GM21381 (cell line): Measurements from ENCODE around the gene ATP10B.
A peak's percentile ranks its signal among the peaks of the same experiment; 100 is the strongest.
"Not testable (repeated sequence)": the region's sequence is repeated elsewhere in the genome, so short reads cannot be mapped to it uniquely, and the experiment has no call there.

Source experiments
- ATAC-seq: cut with Tn5 transposase; IDR thresholded peaks from one replicate; pipeline ENCODE4 v1.9.1; 2021; ENCODE audit warnings: mild to moderate bottlenecking, moderate library complexity; ENCODE audit not compliant: unreplicated experiment

ATP10B gene, protein sequence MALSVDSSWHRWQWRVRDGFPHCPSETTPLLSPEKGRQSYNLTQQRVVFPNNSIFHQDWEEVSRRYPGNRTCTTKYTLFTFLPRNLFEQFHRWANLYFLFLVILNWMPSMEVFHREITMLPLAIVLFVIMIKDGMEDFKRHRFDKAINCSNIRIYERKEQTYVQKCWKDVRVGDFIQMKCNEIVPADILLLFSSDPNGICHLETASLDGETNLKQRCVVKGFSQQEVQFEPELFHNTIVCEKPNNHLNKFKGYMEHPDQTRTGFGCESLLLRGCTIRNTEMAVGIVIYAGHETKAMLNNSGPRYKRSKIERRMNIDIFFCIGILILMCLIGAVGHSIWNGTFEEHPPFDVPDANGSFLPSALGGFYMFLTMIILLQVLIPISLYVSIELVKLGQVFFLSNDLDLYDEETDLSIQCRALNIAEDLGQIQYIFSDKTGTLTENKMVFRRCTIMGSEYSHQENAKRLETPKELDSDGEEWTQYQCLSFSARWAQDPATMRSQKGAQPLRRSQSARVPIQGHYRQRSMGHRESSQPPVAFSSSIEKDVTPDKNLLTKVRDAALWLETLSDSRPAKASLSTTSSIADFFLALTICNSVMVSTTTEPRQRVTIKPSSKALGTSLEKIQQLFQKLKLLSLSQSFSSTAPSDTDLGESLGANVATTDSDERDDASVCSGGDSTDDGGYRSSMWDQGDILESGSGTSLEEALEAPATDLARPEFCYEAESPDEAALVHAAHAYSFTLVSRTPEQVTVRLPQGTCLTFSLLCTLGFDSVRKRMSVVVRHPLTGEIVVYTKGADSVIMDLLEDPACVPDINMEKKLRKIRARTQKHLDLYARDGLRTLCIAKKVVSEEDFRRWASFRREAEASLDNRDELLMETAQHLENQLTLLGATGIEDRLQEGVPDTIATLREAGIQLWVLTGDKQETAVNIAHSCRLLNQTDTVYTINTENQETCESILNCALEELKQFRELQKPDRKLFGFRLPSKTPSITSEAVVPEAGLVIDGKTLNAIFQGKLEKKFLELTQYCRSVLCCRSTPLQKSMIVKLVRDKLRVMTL (N-terminal part only)

DNA sequence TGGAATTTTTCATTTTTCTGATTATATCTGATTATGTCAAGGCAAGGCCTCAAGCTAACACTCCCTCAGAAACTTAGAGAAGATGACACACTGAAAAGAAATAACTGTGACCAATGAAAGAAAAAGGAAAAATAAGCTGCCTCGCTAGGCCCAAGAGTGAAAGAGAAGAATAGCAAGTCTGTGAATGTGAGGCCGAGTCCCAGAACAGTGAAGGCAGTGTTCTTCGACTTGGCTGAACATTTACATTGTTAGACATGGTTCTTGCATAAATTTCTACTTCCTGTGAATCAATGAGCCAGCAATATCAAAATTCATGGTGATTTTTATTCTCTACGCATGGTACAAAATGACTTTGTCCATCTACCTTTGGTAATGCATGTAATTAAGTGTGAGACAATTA is at the start of gene ATP10B:
TSS of gene ATP10B (minus strand) at position 163 of the 400 bp plus-strand sequence. CDS start 164,137 bp downstream, outside the sequence.
- ATAC-seq = no peak

DNA sequence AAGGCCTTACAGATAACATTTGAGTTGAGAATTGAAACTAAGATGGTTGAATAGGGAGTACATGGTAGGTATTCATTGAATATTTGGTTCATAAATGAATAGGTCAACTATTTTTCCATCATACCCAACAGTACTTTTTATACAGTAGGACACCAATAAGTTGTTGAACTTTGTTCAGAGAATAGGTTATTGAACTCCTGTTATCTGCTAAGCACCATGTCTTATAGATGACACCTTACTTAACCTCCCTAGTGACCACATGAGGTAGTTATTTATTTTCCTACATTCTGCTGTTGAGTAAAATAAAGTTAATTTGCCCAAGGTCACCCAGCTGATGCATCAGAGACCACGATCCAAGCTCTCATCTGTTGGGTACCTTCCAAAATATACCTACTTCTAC is 49.6 kb upstream of the ATP10B start:
- ATAC-seq = no peak

DNA sequence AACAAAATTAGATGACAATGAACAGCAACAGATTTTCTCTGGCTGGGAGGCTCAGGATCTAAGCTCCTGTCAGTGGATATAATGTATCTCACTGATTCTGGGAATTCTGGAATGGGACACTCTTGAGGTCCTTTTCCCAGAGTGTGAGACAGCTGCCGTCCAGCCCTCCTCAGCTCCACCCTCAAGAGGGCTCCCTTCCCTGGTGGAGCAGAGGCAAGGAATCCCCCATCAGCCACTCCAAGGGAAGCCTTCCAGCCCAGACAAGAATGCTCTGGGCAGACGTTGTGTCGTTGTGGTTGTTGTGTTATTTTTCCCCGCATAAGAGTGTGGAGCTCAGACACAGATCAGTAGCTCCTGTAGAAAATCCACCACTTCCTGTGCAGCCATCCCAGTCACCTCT is 47.7 kb upstream of the ATP10B start:
- no peak for ATAC-seq

DNA sequence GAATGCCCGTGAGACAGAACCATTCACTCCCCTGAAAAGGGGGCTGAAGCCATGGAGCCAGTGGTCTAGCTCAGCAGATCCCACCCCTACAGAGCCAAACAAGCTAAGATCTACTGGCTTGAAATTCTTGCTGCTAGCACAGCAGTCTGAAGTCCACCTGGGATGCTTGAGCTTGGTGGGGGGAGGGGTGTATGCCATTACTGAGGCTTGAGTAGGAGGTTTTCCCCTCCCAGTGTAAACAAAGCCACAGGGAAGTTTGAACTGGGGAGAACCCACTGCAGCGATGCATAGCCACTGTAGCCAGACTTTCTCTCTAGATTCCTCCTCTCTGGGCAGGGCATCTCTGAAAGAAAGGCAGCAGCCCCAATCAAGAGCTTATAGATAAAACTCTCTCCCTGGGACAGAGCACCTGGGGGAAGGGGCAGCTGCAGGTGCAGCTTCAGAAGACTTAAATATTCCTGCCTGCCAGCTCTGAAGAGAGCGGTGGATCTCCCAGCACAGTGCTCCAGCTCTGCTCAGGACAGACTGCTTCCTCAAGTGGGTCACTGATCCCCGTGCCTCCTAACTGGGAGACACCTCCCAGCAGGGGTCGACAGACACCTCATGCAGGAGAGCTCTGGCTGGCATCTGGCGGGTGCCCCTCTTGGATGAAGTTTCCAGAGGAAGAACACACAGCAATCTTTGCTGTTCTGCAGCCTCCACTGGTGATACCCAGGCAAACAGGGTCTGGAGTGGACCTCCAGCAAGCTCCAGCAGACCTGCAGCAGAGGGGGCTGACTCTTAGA is 41.4 kb upstream of the ATP10B start:
- ATAC-seq = not testable (repeated sequence)

DNA sequence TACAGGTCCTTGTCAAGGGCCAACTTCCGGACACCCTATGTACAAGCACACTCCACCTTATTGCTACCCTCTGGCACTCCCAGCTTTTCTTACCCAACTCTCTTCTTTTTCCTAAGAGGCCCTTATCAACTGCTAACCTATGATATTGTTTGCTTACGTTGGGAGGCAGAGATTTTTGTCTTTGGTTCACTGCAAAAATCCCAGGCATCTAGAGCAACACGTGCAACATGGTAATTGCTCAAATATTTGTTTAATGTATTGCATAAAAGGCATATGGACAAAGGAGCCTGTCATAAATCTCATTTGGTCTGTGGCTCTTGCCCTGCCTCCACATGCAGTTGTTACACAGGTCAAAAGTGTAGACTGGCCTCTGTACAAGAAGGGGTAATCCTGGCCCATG is 35.8 kb upstream of the ATP10B start:
- no peak for ATAC-seq

DNA sequence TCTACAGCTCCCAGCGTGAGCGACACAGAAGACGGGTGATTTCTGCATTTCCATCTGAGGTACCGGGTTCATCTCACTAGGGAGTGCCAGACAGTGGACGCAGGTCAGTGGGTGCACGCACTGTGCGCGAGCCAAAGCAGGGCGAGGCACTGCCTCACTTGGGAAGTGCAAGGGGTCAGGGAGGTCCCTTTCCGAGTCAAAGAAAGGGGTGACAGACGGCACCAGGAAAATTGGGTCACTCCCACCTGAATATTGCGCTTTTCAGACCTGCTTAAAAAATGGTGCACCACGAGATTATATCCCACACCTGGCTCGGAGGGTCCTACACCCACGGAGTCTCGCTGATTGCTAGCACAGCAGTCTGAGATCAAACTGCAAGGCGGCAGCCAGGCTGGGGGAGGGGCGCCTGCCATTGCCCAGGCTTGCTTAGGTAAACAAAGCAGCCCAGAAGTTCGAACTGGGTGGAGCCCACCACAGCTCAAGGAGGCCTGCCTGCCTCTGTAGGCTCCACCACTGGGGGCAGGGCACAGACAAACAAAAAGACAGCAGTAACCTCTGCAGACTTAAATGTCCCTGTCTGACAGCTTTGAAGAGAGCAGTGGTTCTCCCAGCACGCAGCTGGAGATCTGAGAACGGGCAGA is 21.7 kb upstream of the ATP10B start:
- ATAC-seq = not testable (repeated sequence)

DNA sequence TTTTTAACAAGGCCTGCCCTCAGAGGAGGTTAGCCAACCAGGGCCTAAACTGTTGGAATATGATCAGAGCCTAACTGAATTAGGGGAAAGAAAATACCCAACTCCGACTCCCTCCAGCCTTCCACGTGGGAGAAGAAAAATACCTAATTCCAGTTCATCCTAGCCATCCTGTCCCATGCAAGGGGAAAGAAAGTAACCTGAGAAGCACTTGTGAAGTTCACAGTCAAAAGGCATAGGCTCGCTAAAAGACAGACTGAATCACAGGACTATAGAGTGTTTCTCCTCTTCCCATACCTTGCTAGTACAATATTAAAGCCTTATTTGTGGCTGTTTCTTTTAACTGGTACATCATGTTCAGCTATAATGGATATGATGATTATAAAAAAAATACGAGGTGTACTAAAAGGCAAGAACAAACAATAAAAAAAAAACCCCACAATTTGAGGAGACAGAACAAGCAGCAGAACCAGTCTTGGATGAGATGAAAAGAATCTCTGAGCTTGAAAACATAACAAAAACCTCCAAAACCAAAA is 18.0 kb upstream of the ATP10B start:
- ATAC-seq = no peak

DNA sequence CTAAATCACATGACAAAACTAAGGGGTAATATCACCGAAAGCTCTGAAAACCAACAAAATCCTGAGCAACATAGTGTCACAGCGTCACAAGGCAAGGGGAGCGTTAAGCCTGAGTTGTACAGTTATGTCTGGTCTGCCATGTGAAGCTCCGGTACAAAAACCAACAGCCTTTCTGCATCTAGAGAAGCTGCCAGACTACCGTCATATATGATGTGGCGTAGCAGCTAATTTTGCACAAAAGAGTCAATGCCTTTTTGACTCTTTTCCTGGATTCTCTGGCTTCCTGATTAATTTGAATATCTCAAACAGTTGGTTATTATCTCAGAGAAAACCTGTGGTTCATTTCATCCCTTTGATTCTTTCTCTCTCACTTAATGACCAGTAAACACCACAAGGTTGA is 16.0 kb upstream of the ATP10B start:
- no peak for ATAC-seq

DNA sequence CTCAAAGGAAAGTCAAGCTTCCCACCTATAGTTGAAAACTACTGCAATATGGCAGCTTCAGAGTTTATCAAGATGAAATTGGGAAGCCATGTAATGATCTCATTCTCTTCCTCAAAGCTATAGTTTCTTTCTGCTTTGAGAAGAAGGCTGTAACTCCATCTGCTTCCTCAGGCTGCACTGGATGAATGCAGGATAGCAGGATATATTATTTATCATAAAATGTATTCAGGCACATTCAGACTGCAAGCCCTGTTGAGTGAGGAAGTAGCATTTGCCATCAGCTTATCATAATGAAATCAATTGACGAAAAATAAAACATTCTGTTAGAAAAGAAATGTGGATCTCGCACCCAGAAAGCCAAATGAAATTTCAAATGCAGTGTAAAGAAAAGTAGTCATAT is 560 bp downstream of the ATP10B start:
- ATAC-seq = no peak

DNA sequence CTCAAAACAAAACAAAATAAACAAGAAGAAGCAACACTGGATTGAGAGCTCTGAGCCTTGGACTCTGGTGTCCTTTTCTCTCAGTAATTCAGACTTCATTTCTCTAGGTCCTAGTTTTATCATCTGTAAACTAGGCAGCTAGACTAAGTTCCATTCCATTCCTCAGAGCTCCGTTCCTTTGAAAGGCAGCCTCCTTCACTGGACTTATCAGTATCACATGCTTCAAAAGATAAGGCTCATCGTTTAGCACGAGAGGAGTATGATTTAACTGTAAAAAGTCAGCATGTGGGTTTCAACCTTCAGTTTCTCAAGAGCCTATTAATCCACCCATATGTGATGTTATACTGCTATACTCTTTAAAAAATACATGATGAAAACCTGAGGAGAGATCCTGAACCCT is 1.6 kb downstream of the ATP10B start:
- no peak for ATAC-seq

DNA sequence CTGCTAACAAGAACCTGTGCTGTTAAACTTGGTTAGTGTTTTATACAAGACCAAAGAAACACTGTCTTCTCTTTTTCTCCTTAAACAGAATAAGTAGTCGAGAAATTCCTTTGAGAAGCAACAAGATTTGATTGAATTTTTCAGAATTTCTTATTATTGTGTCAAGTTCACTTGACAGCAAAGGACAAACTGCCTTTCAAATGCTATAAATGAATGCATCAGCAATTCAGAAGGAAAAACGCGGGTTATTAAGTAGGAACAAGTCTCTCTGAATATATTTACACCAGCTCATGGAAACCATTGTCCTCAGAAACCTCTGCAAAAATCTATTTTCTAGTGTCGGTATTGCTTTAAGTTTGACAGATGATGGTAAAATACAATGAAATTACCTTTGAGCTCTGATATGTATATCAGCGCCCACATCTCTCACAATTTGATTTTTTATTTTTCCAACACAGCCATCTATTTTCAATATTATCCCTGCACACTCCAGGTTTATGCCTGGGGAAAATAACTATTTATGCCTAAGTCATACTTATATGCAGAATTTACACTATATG is 4.4 kb downstream of the ATP10B start:
- ATAC-seq = no peak

DNA sequence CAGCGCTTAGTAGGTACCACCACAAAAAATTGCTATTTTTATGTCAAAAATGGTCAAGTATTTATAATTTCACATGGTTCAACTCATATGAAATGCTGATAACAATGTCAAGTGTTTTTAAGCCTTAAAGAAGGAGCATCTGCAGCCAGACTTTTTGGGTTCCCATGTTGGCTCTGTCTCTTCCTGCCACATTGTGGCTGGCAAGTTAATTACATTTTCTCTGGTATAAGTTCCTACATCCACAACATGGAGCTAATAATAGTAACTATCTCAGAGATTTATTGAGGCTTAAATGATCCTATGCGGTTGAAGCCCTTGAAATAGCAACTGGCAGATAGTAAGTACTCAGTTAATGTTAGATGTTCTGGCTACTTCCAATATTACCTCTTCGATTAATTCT is 5.4 kb downstream of the ATP10B start:
- no peak for ATAC-seq

DNA sequence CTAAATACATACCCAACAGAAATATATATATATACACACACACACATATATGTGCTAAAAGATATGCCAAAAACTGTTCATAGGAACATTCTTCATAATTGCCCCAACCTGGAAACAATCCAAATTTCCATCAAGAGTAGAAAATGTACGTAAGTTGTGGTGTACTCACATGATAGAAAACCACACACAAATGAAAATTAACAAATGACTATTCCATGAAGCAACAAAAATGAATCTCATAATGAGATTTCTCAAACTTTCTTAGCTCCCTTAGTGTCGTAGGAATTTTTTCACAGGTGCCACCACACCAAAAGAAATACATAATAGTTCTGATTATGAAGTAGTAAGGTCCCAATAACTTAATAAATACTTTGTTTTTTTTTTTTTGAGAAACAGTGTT is 7.8 kb downstream of the ATP10B start:
- no peak for ATAC-seq

DNA sequence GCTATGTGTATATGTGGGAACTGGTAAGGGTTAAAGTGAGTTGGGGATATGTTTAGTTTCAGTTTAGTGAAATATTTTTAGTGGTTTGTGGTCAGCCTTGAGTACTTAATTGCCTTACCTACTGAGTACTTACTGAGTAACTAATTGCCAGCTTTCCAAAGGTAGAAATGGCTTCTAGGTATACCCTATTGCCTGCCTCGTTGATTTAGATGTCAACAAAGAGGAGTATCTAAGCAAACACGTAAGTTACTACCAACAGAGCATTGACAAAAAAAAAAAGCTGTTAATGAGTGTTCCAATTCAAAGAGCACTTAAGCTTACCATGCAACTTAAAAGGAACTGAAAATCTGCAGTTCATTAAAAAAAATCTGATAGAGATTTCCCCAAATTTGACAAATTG is 8.8 kb downstream of the ATP10B start:
- peak; percentile 98 for ATAC-seq

DNA sequence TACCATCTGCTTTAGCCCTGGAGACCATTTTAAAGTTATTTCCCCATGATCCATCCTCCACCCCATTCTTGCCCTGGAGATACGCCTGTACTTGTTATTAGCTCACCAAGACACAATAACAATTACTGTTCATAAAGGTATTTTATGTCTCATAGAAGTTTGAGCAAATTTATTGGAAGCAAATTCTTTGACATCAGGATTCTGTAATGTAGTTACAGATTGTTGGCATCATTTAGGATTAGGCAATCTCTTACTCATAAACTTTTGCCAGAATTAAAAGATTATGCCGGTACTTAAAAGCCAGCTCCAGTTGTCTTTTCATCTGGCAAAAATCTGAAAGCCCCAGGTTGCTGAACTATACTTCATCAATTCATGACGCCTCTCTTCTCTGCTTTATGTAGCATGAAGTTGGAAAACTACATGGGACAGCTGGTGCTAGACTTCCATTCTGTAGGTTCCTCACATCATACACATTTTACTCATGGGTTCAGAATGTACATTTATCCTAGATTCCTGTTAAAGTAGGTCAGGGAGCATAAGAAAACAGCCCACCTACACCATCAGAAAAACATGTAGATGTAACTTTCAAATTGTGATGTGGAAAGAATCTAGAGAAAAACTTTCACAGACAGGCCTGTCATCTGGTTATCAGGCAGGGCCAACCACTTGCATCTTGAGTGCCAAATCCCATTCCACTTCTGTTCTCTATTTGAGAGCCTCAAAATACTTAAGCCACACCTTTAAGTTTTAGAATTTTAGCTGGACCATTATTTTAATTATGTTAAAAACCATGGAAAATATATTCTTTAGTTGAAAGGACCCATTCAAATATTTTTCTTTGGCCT is 14.0 kb downstream of the ATP10B start:
- no peak for ATAC-seq

DNA sequence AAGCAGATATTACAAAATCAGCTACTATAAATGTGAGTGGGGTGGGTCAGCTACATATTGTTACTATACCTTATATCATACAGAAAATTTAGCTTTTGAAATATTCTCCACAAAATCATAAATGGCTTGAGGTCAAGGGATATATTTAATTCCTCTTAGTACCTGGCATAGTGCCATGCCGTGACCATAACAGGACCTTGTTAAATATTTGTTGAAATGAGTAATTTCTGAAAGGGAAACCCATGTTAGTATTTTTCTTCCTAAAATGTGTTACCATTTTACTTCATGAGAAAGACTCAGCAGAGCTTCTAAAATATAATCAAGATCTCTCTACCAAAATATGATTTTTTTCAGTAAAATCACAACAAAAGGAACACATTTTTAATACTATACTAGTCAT is 14.8 kb downstream of the ATP10B start:
- no peak for ATAC-seq

DNA sequence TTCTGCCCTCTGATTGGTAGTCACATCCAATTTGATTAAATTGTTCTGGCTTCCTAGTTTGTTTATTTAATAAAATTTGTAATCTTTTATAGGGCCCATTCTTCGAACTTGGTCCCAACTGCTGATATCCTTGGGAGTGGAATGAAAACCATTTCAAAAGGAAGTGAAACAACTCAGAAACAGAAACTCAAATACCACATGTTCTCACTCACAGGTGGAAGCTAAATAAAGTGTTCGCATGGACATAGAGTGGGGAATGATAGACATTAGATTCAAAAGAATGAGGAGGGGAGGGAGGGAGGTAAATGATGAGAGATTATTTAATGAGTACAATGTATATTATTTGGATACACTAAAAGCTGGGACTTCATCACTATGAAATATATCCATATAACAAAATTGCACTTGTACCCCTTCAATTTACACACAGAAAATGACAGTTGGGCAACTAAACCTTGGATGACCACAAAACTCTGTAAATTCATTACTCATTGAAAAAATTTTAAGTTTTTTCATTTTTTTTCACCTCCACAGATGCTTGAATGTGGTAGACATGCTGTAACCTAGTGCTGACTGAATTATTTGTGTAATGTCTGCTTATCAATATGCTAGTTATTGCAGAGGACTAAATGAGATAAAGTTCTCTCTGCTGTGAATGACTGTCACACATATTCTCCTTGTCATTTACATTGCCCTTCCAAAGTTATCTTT is 16.0 kb downstream of the ATP10B start:
- peak; percentile 67 for ATAC-seq

DNA sequence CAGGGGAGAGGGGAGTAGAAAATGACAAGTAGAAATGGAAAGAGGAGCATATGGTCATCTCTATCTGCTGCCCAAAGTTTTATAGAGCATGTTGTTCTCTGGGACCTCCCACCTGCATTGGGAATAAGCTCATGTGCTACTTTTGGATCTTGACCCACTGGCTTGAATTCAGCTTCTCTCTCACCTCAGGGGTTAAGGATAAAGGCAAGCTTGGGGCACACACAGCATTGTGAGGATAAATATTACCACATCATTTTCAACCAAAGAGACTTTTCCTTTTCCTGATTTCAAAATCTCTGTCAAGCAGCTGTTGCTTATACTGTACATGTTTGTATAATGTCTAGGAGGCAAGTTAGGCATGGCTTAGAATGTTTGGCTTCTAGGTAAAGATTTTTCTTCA is 16.6 kb downstream of the ATP10B start:
- ATAC-seq = peak; percentile 20
